GM12892 (cell line): ENCODE measurements around the gene SPOCK2.

Source experiments
- POLR2A ChIP-seq: IDR thresholded peaks from 2 replicates; pipeline ENCODE4 v1.6.1; 2011; ENCODE audit warnings: low read depth, low read length, control low read depth
- TAF1 ChIP-seq: IDR thresholded peaks from 2 replicates; pipeline ENCODE4 v1.6.1; 2011; ENCODE audit warnings: low read depth, mild to moderate bottlenecking, control low read depth, low read length, borderline replicate concordance

DNA sequence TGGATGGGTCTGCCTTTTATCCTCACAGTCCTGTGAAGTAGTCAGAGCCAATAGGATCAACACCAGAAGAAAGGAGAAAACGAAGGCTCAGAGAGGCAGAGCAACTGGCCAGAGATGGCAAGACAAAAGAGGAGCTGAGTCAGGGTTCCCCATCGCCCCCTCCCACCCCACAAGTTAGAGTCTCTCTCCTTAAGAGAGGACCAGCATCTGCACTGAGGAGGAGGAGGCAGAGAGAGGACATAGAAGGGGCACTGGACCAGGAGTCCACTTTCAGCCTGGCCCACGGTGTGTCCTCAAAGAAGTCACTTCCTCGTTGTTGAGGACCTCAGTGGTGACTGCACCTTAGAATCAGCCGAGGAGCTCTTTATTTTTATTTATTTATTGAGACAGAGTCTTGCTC, 11.6 kb downstream of the SPOCK2 start:
- TF ChIP-seq TAF1 (no peak), POLR2A (no peak)
